Measurements from ENCODE around the gene AATK.

AATK gene

GRCh38 chr17:81183316-81183715 lies 17.3 kb upstream of the AATK start:
- no peaks in the 10 kb centered on the region for H3K9me3 Mint-ChIP-seq
- no peaks in the 10 kb centered on the region for H3K4me1 Mint-ChIP-seq
- H3K36me3 Mint-ChIP-seq (ENCODE audit: insufficient read depth), result no peaks in the 10 kb centered on the region
- H3K4me3 Mint-ChIP-seq, result no peak overlapping the region
- no peaks in the 10 kb centered on the region for H3K27me3 Mint-ChIP-seq
- no peak for ATAC-seq (replicated peaks; ENCODE audit: extremely low read depth, poor library complexity, severe bottlenecking)
- no peak overlapping the region for H3K27ac Mint-ChIP-seq (ENCODE audit: low read depth)
- no peak for DNase-seq (ENCODE audit: low spot score in 2 of 2)

DNA sequence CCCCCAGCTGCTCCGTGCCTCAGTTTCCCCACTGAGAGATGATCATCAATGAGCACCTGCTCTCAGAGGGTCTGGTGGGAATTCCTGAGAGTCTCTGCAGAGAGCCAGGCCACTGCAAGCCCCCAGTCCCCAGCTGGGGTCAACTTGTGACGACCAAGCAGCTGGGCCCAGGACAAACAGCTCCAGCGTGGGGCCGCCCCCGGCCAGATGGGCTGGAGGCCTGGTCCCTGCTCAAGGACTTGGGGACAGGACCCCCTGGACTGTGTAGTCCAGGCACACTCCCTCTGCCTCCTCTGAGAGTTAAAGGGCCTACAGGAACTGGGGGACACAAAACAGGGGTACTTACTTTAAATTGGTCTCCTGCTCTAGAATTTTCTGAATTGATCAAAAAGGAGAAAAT lies 16.6 kb upstream of the AATK start:
- no peaks in the 10 kb centered on the region for H3K36me3 Mint-ChIP-seq (ENCODE audit: insufficient read depth)
- no peaks in the 10 kb centered on the region for H3K9me3 Mint-ChIP-seq
- no peaks in the 10 kb centered on the region for H3K27me3 Mint-ChIP-seq
- no peak overlapping the region for H3K27ac Mint-ChIP-seq (ENCODE audit: low read depth)
- H3K4me3 Mint-ChIP-seq, result no peak overlapping the region
- ATAC-seq (replicated peaks; ENCODE audit: extremely low read depth, poor library complexity, severe bottlenecking), result no peak
- DNase-seq (ENCODE audit: low spot score in 2 of 2), result no peak
- no peaks in the 10 kb centered on the region for H3K4me1 Mint-ChIP-seq

GRCh38 chr17:81181811-81182185 lies 15.8 kb upstream of the AATK start:
- Mint-ChIP-seq H3K36me3 (ENCODE audit: insufficient read depth) (no peaks in the 10 kb centered on the region), H3K27me3 (no peaks in the 10 kb centered on the region), H3K9me3 (no peaks in the 10 kb centered on the region), H3K4me3 (no peak overlapping the region), H3K27ac (ENCODE audit: low read depth) (no peak overlapping the region), H3K4me1 (no peaks in the 10 kb centered on the region)
- ATAC-seq (replicated peaks; ENCODE audit: extremely low read depth, poor library complexity, severe bottlenecking) (no peak), DNase-seq (ENCODE audit: low spot score in 2 of 2) (no peak)

- peaks cover 2% of the 10 kb centered on the region for H3K36me3 Mint-ChIP-seq (ENCODE audit: insufficient read depth)
- no peaks in the 10 kb centered on the region for H3K27me3 Mint-ChIP-seq
- no peaks in the 10 kb centered on the region for H3K4me1 Mint-ChIP-seq
- no peak overlapping the region for H3K4me3 Mint-ChIP-seq
- no peaks in the 10 kb centered on the region for H3K9me3 Mint-ChIP-seq
- H3K27ac Mint-ChIP-seq (ENCODE audit: low read depth), result no peak overlapping the region
- no peak for DNase-seq (ENCODE audit: low spot score in 2 of 2)
- no peak for ATAC-seq (replicated peaks; ENCODE audit: extremely low read depth, poor library complexity, severe bottlenecking)
Observed at GRCh38 chr17:81180836-81181810, 15.1 kb upstream of the AATK start.

- Mint-ChIP-seq H3K4me1 (no peaks in the 10 kb centered on the region), H3K27ac (ENCODE audit: low read depth) (no peak overlapping the region), H3K36me3 (ENCODE audit: insufficient read depth) (peaks cover 2% of the 10 kb centered on the region), H3K4me3 (no peak overlapping the region), H3K27me3 (no peaks in the 10 kb centered on the region), H3K9me3 (no peaks in the 10 kb centered on the region)
- ATAC-seq (replicated peaks; ENCODE audit: extremely low read depth, poor library complexity, severe bottlenecking), result no peak
- DNase-seq (ENCODE audit: low spot score in 2 of 2), result no peak
Observed at GRCh38 chr17:81179861-81180260, 13.8 kb upstream of the AATK start.

- ATAC-seq (replicated peaks; ENCODE audit: extremely low read depth, poor library complexity, severe bottlenecking) (no peak), DNase-seq (ENCODE audit: low spot score in 2 of 2) (no peak)
- Mint-ChIP-seq H3K4me3 (no peak overlapping the region), H3K27ac (ENCODE audit: low read depth) (no peak overlapping the region), H3K9me3 (no peaks in the 10 kb centered on the region), H3K27me3 (no peaks in the 10 kb centered on the region), H3K36me3 (ENCODE audit: insufficient read depth) (peaks cover 2% of the 10 kb centered on the region), H3K4me1 (no peaks in the 10 kb centered on the region)
Observed at GRCh38 chr17:81179220-81179619, 13.2 kb upstream of the AATK start.

- no peak overlapping the region for H3K27ac Mint-ChIP-seq (ENCODE audit: low read depth)
- H3K27me3 Mint-ChIP-seq, result no peaks in the 10 kb centered on the region
- ATAC-seq (replicated peaks; ENCODE audit: extremely low read depth, poor library complexity, severe bottlenecking) (no peak), DNase-seq (ENCODE audit: low spot score in 2 of 2) (no peak)
- no peaks in the 10 kb centered on the region for H3K4me1 Mint-ChIP-seq
- no peaks in the 10 kb centered on the region for H3K9me3 Mint-ChIP-seq
- H3K36me3 Mint-ChIP-seq (ENCODE audit: insufficient read depth), result peaks cover 2% of the 10 kb centered on the region
- H3K4me3 Mint-ChIP-seq, result no peak overlapping the region
Observed at GRCh38 chr17:81178136-81179091, 12.4 kb upstream of the AATK start.

- Mint-ChIP-seq H3K27ac (ENCODE audit: low read depth) (no peak overlapping the region), H3K9me3 (no peaks in the 10 kb centered on the region), H3K36me3 (ENCODE audit: insufficient read depth) (peaks cover 2% of the 10 kb centered on the region), H3K27me3 (no peaks in the 10 kb centered on the region), H3K4me1 (no peaks in the 10 kb centered on the region), H3K4me3 (no peak overlapping the region)
- ATAC-seq (replicated peaks; ENCODE audit: extremely low read depth, poor library complexity, severe bottlenecking) (no peak), DNase-seq (ENCODE audit: low spot score in 2 of 2) (no peak)
Observed at GRCh38 chr17:81176666-81177065, 10.6 kb upstream of the AATK start.

DNA sequence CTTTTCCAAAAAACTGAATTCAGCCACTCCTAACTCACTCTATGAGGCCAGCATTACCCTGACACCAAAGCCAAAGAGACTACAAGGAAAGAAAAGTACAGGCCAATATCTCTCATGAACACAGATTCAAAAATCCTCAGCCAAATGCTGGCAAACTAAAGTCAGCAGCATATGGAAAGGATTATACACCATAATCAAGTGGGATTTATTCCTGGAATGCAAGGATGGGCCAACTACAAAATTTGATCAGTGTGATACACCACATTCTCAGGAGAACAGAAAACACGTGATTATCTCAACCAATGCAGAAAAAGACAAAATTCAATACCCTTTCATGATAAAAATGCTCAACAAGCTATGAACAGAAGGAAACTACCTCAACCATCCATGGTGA lies 7.7 kb upstream of the AATK start:
- Mint-ChIP-seq H3K9me3 (no peaks in the 10 kb centered on the region), H3K36me3 (ENCODE audit: insufficient read depth) (peaks cover 2% of the 10 kb centered on the region), H3K4me1 (no peaks in the 10 kb centered on the region), H3K27ac (ENCODE audit: low read depth) (no peak overlapping the region), H3K4me3 (no peak overlapping the region), H3K27me3 (no peaks in the 10 kb centered on the region)
- ATAC-seq (replicated peaks; ENCODE audit: extremely low read depth, poor library complexity, severe bottlenecking) (no peak), DNase-seq (ENCODE audit: low spot score in 2 of 2) (no peak)

GRCh38 chr17:81173052-81173761 lies 7.2 kb upstream of the AATK start:
- Mint-ChIP-seq H3K36me3 (ENCODE audit: insufficient read depth) (peaks cover 2% of the 10 kb centered on the region), H3K4me3 (no peak overlapping the region), H3K27ac (ENCODE audit: low read depth) (no peak overlapping the region), H3K27me3 (no peaks in the 10 kb centered on the region), H3K4me1 (no peaks in the 10 kb centered on the region), H3K9me3 (no peaks in the 10 kb centered on the region)
- no peak for ATAC-seq (replicated peaks; ENCODE audit: extremely low read depth, poor library complexity, severe bottlenecking)
- DNase-seq (ENCODE audit: low spot score in 2 of 2), result no peak

DNA sequence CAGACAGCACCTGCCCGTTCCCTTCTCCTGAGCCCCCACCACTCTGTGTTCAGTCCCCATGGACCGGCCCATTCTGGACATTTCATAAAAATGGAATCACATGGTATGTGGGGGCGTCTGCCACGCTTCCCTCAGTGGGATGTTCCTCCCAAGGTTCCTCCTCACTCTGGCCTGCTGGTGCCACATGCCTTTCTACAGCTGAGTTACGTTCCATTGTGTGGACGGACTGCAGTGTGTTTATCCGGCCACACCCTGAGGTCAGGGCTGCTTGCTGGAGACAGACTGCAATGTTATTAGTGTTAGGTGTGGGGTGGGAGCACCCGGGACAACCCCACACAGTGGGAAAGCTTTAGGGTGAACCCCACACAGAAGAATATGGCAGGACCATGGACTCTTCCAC lies 5.9 kb upstream of the AATK start:
- H3K4me3 Mint-ChIP-seq, result no peak overlapping the region
- H3K27me3 Mint-ChIP-seq, result no peaks in the 10 kb centered on the region
- DNase-seq (ENCODE audit: low spot score in 2 of 2) (no peak), ATAC-seq (replicated peaks; ENCODE audit: extremely low read depth, poor library complexity, severe bottlenecking) (no peak)
- no peaks in the 10 kb centered on the region for H3K4me1 Mint-ChIP-seq
- peaks cover 2% of the 10 kb centered on the region for H3K36me3 Mint-ChIP-seq (ENCODE audit: insufficient read depth)
- no peaks in the 10 kb centered on the region for H3K9me3 Mint-ChIP-seq
- H3K27ac Mint-ChIP-seq (ENCODE audit: low read depth), result no peak overlapping the region

- ATAC-seq (replicated peaks; ENCODE audit: extremely low read depth, poor library complexity, severe bottlenecking) (no peak), DNase-seq (ENCODE audit: low spot score in 2 of 2) (no peak)
- Mint-ChIP-seq H3K4me1 (no peaks in the 10 kb centered on the region), H3K9me3 (no peaks in the 10 kb centered on the region), H3K27me3 (no peaks in the 10 kb centered on the region), H3K27ac (ENCODE audit: low read depth) (no peak overlapping the region), H3K4me3 (no peak overlapping the region), H3K36me3 (ENCODE audit: insufficient read depth) (no peaks in the 10 kb centered on the region)
Observed at GRCh38 chr17:81170727-81171494, 4.9 kb upstream of the AATK start.
